Cerebellar nuclear complex (tissue), 1 donor: ENCODE data around the gene FAM228A.

Source experiments
- DNase-seq, 2 experiments: peaks; one replicate each; lab custom pipeline; 2025; lab: John Stamatoyannopoulos, UW

The FAM228A gene

GRCh38 chr2:24225499-24226242, 50.8 kb downstream of the FAM228A start:
- no peak for DNase-seq

GRCh38 chr2:24228470-24228869, 53.6 kb downstream of the FAM228A start:
- DNase-seq: no peak

- no peak for DNase-seq
Measured at GRCh38 chr2:24231461-24231881, 56.6 kb downstream of the FAM228A start.

- DNase-seq: no peak
Measured at GRCh38 chr2:24233321-24233720, 58.5 kb downstream of the FAM228A start.

DNA sequence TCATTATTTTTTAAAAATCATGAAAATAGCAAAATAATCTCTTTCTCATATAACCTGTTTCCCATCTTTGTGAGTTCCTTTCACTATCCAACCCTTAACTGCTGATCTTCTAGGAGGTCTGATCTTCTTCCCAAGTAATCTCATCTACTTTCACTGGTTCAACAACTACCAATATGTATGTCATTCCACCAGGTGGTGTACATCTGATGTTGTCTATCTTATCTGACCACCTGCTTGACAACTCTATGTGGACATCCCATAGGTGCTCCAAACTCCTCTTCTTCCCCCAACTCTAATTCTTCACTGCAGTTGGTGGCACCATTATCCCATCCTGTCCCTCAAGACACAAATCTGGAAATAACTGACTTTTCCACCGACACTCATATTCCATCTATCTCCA, 62.5 kb downstream of the FAM228A start:
- DNase-seq: no peak

DNA sequence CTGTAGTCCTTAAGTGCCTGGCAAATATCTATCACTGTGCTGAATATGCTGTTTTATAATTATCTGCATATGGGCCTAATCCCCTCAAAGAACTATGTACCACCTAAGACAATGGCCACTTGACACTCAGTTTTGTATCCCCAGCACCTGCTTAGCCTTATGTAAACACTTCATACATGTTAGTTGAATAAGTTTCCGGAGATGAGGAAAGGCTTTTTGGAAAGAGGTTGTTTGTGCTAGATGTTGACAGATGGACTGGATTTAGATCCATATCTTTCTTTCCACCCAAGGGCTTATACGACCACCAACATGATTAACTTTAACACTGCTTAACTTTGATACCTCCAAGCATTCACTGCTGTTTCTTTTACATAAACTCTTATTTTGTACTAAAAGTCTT, 63.3 kb downstream of the FAM228A start:
- DNase-seq: no peak

- DNase-seq: no peak
Measured at GRCh38 chr2:24239553-24239952, 64.7 kb downstream of the FAM228A start.
